Muscle of leg (tissue), 11 donors: ENCODE results near the gene COL15A1. TPM values are rescaled to one million over a fixed set of nuclear protein-coding genes. Genes with fewer than 3 reads are reported as not detected.

ENCODE experiments used
- DNase-seq: peaks from one replicate; pipeline ENCODE4 v3.0.0; 2013
- H3K27ac ChIP-seq: one replicate; pipeline ENCODE4 v1.5.1; 2013; ENCODE audit warnings: mild to moderate bottlenecking, low read length, control low read depth
- H3K27me3 ChIP-seq: one replicate; pipeline ENCODE4 v1.6.1; 2013; ENCODE audit warnings: low read length; ENCODE audit not compliant: control insufficient read depth, insufficient read depth
- H3K36me3 ChIP-seq: one replicate; pipeline ENCODE4 v1.6.1; 2013; ENCODE audit warnings: low read length; ENCODE audit not compliant: control insufficient read depth, insufficient read depth
- H3K4me1 ChIP-seq: one replicate; pipeline ENCODE4 v1.6.1; 2013; ENCODE audit warnings: low read length; ENCODE audit not compliant: control insufficient read depth, insufficient read depth
- H3K4me3 ChIP-seq: one replicate; pipeline ENCODE4 v1.5.1; 2013; ENCODE audit warnings: low read length, control low read depth
- H3K9me3 ChIP-seq: replicated peaks from 2 replicates; pipeline ENCODE4 v1.6.1; 2013; ENCODE audit warnings: low read depth, low read length; ENCODE audit not compliant: control insufficient read depth
- WGBS: methylation state at CpG from one replicate; pipeline ENCODE4 v1.1.5; 2013; ENCODE audit warnings: missing lambda C conversion rate; ENCODE audit not compliant: insufficient coverage; 5-methylcytosine and 5-hydroxymethylcytosine counted together
- polyA plus RNA-seq, 8 donors: library from polyadenylated mRNA; unstranded; fragments of 120-200 nt; gene quantifications; one replicate each; pipeline versions ENCODE4 v1.2.1 to v1.2.3, GENCODE V29; 2013; ENCODE audit warnings: inconsistent platforms in 1 of 8, low replicate concordance in 1 of 8; ENCODE audit not compliant: insufficient read length in 8 of 8, insufficient read depth in 1 of 8
- total RNA-seq: library from RNA; stranded (reverse); fragments of 120-200 nt; gene quantifications from one replicate; pipeline ENCODE4 v1.2.4, GENCODE V29; 2013

COL15A1 gene
- total and polyA plus RNA-seq, 9 donors: 169 to 259 (median 197) TPM

DNA sequence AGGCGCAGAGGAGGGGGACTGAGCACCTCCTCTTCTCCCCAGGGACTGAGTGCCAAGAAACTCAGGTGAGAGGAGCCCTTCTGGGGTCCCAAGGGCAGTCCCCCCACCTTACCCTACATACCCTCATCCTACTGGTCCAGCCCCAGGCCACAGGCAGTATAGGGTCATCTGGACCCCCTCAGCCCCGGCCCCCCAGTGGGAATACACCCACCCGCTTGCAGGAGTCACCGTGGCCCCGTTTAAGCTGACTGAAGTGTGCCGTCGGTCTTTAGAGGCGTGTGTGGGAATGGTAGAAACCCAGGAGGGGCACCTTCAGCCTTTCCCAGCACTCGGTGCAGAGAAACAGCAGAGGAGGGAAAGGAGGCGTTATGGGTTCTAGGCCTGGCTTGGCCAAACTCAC, 30.8 kb downstream of the COL15A1 start:
- H3K27me3 ChIP-seq: no peaks in the 10 kb centered on the region
- DNase-seq: no peak
- peaks cover 3% of the 10 kb centered on the region for H3K36me3 ChIP-seq
- no peak overlapping the region for H3K4me3 ChIP-seq
- H3K9me3 ChIP-seq: no peaks in the 10 kb centered on the region
- H3K4me1 ChIP-seq: peaks cover 78% of the 10 kb centered on the region
- WGBS: 47% methylated on average over 6 of the region's 10 CpGs
- peak overlapping the region; percentile 90 for H3K27ac ChIP-seq

GRCh38 chr9:98974994-98975712, 31.4 kb downstream of the COL15A1 start:
- H3K36me3 ChIP-seq: peaks cover 3% of the 10 kb centered on the region
- peaks cover 80% of the 10 kb centered on the region for H3K4me1 ChIP-seq
- no peaks in the 10 kb centered on the region for H3K27me3 ChIP-seq
- peak overlapping the region; percentile 5 for H3K4me3 ChIP-seq
- H3K27ac ChIP-seq: peak overlapping the region; percentile 90
- DNase-seq: peak; percentile 95
- WGBS: 7% methylated on average over 30 of the region's 33 CpGs
- H3K9me3 ChIP-seq: no peaks in the 10 kb centered on the region

DNA sequence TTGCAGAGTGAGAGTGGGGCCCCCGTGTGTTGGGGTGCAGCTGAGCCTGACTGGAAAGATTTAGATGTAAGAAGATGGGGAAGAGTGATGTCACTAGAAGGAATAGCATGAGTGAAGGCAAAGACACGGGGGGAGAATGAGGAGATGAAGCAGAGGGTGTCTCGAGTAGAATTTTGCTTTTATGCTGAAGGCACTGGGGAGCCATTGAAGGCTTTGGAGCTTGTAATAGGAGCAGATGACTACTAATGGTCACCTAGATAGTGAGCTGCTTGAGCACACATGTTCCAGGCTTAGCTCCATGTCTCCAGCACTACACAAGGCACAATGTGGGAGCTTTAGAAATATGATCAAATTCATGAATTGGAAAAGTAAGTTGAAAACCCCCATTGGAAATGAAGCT, 32.1 kb downstream of the COL15A1 start:
- WGBS: 21% methylated on average over 3 of the region's 3 CpGs
- peaks cover 80% of the 10 kb centered on the region for H3K4me1 ChIP-seq
- H3K36me3 ChIP-seq: peaks cover 3% of the 10 kb centered on the region
- no peak for DNase-seq
- no peaks in the 10 kb centered on the region for H3K9me3 ChIP-seq
- H3K4me3 ChIP-seq: no peak overlapping the region
- H3K27ac ChIP-seq: peak overlapping the region; percentile 90
- H3K27me3 ChIP-seq: no peaks in the 10 kb centered on the region

DNA sequence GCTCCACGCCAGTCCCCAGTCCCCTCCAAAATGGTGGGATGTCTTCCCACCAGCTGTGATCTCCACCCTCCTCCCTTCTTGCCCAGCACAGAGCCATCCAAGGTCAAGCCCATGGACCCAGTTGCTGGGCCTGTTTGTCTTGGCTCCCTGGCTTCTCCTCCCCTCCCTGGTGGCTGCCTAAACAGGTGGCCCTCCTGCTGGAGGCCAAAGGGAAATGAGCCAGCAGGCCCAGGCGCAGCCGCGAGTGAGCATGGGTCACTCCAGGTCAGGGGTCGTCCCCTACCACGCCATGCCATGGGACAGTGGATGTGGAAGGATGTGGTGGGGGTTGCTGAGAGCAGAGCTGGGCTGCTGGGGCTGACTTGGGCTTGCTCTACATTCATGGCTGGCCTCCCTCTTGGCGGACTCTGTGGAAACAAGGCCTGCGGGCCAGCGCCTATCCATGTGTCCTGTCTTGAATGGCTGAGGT, 33.6 kb downstream of the COL15A1 start:
- Histone ChIP-seq H3K4me3 (no peak overlapping the region), H3K27me3 (no peaks in the 10 kb centered on the region), H3K4me1 (peaks cover 66% of the 10 kb centered on the region), H3K9me3 (no peaks in the 10 kb centered on the region), H3K27ac (peak overlapping the region; percentile 86), H3K36me3 (no peaks in the 10 kb centered on the region)
- 51% methylated on average over 6 of the region's 9 CpGs for WGBS
- DNase-seq: peak; percentile 94

GRCh38 chr9:98977813-98978212, 34.1 kb downstream of the COL15A1 start:
- H3K27ac ChIP-seq: peak overlapping the region; percentile 86
- H3K36me3 ChIP-seq: no peaks in the 10 kb centered on the region
- no peak for DNase-seq
- H3K4me3 ChIP-seq: no peak overlapping the region
- H3K9me3 ChIP-seq: no peaks in the 10 kb centered on the region
- peaks cover 60% of the 10 kb centered on the region for H3K4me1 ChIP-seq
- WGBS: 100% methylated on average over 1 of the region's 3 CpGs
- no peaks in the 10 kb centered on the region for H3K27me3 ChIP-seq

- no peaks in the 10 kb centered on the region for H3K27me3 ChIP-seq
- no peaks in the 10 kb centered on the region for H3K36me3 ChIP-seq
- no peaks in the 10 kb centered on the region for H3K9me3 ChIP-seq
- H3K4me1 ChIP-seq: peaks cover 60% of the 10 kb centered on the region
- H3K4me3 ChIP-seq: no peak overlapping the region
- H3K27ac ChIP-seq: peak overlapping the region; percentile 86
- peak; percentile 58 for DNase-seq
- 12% methylated on average over 3 of the region's 5 CpGs for WGBS
These were observed 34.5 kb downstream of the COL15A1 start for GRCh38 chr9:98978231-98978681.

GRCh38 chr9:98980291-98980690, 36.6 kb downstream of the COL15A1 start:
- Histone ChIP-seq H3K27me3 (no peaks in the 10 kb centered on the region), H3K36me3 (no peaks in the 10 kb centered on the region), H3K4me1 (peaks cover 41% of the 10 kb centered on the region), H3K27ac (peak overlapping the region; percentile 39), H3K4me3 (no peak overlapping the region), H3K9me3 (no peaks in the 10 kb centered on the region)
- DNase-seq: peak; percentile 60
- 64% methylated on average over 5 of the region's 5 CpGs for WGBS

- WGBS: 91% methylated on average over 8 of the region's 15 CpGs
- Histone ChIP-seq H3K36me3 (peaks cover 21% of the 10 kb centered on the region), H3K4me1 (peaks cover 29% of the 10 kb centered on the region), H3K9me3 (no peaks in the 10 kb centered on the region), H3K27me3 (no peaks in the 10 kb centered on the region), H3K27ac (no peak overlapping the region), H3K4me3 (no peak overlapping the region)
- no peak for DNase-seq
These were observed 39.9 kb downstream of the COL15A1 start for GRCh38 chr9:98983295-98984268.

GRCh38 chr9:98985596-98985995, 41.9 kb downstream of the COL15A1 start:
- H3K27me3 ChIP-seq: no peaks in the 10 kb centered on the region
- no peak overlapping the region for H3K27ac ChIP-seq
- DNase-seq: no peak
- no peak overlapping the region for H3K4me3 ChIP-seq
- peaks cover 20% of the 10 kb centered on the region for H3K4me1 ChIP-seq
- no peaks in the 10 kb centered on the region for H3K9me3 ChIP-seq
- peaks cover 35% of the 10 kb centered on the region for H3K36me3 ChIP-seq
- WGBS: 92% methylated on average over 22 of the region's 22 CpGs
